Measurements from ENCODE around the gene TCN2. TPM values are rescaled to one million over a fixed set of nuclear protein-coding genes. Genes with fewer than 3 reads are reported as not detected.
"Not testable (repeated sequence)": the region's sequence is repeated elsewhere in the genome, so short reads cannot be mapped to it uniquely, and the experiment has no call there.

Gene TCN2
- total RNA-seq, 1 donor from 2014 or later = not detected

DNA sequence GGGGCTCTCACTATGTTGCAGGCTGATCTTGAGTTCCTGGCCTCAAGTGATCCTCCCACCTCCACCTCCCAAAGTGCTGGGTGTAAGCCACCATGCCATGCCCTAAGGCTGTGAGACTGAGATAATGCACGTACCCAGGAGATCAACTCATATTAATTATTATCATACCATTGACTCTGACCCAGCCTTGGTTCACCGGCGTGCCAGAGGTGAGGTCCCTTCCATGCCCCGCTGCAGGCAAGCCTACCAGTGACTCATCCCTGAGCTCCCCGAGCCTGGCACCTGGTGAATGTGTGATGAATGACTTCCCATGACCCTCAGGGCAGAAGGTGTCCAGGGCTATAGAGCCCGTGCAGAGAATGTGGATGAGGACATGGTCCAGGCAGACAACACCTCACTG, 44.6 kb upstream of the TCN2 start:
- Mint-ChIP-seq H3K4me3 (no peak overlapping the region), H3K4me1 (no peaks in the 10 kb centered on the region), H3K27ac (no peak overlapping the region), H3K9me3 (no peaks in the 10 kb centered on the region), H3K27me3 (peaks cover 2% of the 10 kb centered on the region), H3K36me3 (ENCODE audit: low read depth) (no peaks in the 10 kb centered on the region)
- POLR2A ChIA-PET = no interaction called here
- no peak for ATAC-seq (ENCODE audit: low read depth)
- intact Hi-C loops (cut with micrococcal nuclease) = no loop called here
- no peak for DNase-seq
- TF ChIP-seq, protein P1, sequence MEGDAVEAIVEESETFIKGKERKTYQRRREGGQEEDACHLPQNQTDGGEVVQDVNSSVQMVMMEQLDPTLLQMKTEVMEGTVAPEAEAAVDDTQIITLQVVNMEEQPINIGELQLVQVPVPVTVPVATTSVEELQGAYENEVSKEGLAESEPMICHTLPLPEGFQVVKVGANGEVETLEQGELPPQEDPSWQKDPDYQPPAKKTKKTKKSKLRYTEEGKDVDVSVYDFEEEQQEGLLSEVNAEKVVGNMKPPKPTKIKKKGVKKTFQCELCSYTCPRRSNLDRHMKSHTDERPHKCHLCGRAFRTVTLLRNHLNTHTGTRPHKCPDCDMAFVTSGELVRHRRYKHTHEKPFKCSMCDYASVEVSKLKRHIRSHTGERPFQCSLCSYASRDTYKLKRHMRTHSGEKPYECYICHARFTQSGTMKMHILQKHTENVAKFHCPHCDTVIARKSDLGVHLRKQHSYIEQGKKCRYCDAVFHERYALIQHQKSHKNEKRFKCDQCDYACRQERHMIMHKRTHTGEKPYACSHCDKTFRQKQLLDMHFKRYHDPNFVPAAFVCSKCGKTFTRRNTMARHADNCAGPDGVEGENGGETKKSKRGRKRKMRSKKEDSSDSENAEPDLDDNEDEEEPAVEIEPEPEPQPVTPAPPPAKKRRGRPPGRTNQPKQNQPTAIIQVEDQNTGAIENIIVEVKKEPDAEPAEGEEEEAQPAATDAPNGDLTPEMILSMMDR (IDR thresholded peaks at IDR 0.05) = no peak
- CTCF ChIA-PET = no interaction called here

DNA sequence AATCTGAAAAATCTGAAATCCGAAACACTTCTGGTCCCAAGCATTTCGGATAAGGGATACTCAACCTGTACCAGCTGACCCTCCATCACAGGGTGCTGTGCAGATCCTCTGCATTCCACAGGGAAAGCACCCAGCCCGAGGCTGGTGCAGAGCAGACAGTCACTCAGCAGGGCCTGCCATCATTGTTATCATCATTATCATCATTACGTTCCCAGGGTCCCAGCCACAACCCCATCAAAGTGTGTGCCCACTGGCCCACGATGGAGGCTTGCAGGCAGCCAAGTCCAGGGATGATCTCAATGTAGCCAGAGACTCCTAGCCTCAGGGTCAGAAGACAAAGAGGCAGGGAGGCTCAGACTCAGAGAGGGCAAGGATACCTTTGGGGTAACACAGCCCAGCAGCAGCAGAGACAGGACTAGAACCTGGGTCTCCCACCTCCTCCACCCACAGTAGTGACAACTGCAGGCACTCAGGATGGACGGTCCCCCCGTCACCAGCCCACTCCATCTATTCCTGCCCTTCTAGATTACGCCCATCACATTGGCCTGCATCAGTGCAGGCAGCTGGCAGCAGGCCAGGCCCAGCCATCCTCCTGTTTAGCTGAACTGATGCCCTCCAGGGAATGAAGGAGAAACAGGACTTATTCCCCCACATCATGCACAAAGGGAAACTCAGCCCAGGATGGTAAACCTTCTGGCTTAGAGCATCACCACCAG, 42.8 kb upstream of the TCN2 start:
- Mint-ChIP-seq H3K4me1 (no peaks in the 10 kb centered on the region), H3K27me3 (peaks cover 6% of the 10 kb centered on the region), H3K36me3 (ENCODE audit: low read depth) (no peaks in the 10 kb centered on the region), H3K27ac (no peak overlapping the region), H3K4me3 (no peak overlapping the region), H3K9me3 (no peaks in the 10 kb centered on the region)
- intact Hi-C loops (cut with micrococcal nuclease) = no loop called here
- ChIA-PET POLR2A (no interaction called here), CTCF (no interaction called here)
- TF ChIP-seq, protein P1 (IDR thresholded peaks at IDR 0.05) = no peak
- DNase-seq (no peak), ATAC-seq (ENCODE audit: low read depth) (no peak)

DNA sequence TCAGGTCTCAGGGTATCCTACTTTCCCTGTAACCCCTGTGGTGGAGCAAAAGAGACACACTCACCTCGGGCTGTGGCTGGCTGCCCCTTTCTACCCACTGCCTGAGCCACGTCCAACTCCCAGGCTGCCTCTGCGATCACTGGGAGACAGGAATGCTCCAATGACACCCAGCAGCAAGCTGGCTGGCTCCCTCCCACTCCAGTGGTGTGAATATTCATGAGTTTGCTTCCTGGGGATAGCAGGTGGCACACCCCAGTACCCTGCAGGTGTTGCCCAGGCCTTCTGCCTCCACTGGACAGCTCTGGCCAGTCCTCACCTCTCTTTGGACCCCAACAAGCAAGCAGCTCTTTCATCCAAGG, 42.2 kb upstream of the TCN2 start:
- ChIA-PET CTCF (no interaction called here), POLR2A (no interaction called here)
- DNase-seq = no peak
- no peak for ATAC-seq (ENCODE audit: low read depth)
- no peaks in the 10 kb centered on the region for H3K4me1 Mint-ChIP-seq
- no peaks in the 10 kb centered on the region for H3K36me3 Mint-ChIP-seq (ENCODE audit: low read depth)
- H3K27ac Mint-ChIP-seq = no peak overlapping the region
- no peak overlapping the region for H3K4me3 Mint-ChIP-seq
- peaks cover 6% of the 10 kb centered on the region for H3K27me3 Mint-ChIP-seq
- H3K9me3 Mint-ChIP-seq = no peaks in the 10 kb centered on the region
- TF ChIP-seq, protein P1 (IDR thresholded peaks at IDR 0.05) = no peak
- intact Hi-C loops (cut with micrococcal nuclease) = no loop called here

DNA sequence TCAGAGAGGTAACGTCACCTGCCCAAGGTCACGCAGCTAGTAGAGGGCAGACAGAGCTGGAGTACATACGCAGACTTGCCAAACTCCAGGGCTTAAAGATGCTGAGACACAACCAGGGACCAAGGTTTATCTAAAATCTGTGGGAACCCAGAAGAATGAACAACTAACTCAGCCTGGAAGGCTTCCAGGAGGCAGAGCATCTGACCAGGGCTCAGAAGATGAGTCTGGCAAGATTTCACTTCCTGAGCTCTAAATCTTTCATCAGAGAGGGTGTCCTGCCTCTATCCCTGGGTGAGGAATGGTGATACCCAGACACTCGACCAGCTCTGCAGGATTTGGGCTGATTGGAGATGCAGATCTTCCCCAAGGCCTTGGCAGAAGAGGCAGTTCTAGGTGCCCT, 41.6 kb upstream of the TCN2 start:
- intact Hi-C loops (cut with micrococcal nuclease) = no loop called here
- DNase-seq = no peak
- no peaks in the 10 kb centered on the region for H3K4me1 Mint-ChIP-seq

DNA sequence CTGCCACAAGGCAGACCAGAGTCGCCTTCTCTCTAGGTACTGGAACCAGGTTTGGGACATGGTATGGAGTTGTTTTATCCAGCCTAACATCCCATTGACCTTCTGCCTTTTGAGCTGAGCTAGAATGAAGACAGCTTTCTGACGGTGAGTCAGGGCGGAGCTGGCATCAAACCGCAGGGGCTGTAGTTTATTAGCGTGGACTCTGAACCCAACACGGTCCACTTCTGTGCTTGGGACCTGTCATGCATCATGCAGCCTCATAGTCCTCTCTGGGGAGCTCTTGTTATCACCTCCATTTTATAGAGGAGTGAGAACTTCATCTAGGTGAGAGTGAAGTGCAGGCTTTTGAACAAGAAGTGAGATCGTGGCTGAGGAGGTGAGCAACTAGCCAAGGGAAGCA, 40.8 kb upstream of the TCN2 start:
- no peak overlapping the region for H3K27ac Mint-ChIP-seq

More for the DNA sequence above, 41.6 kb upstream of the TCN2 start:
- ATAC-seq (ENCODE audit: low read depth) = no peak
- Mint-ChIP-seq H3K4me3 (no peak overlapping the region), H3K27ac (no peak overlapping the region), H3K27me3 (peaks cover 6% of the 10 kb centered on the region), H3K9me3 (no peaks in the 10 kb centered on the region), H3K36me3 (ENCODE audit: low read depth) (no peaks in the 10 kb centered on the region)
- TF ChIP-seq, protein P1 (IDR thresholded peaks at IDR 0.05) = no peak
- POLR2A ChIA-PET = interaction anchor here (0.6 kb wide), 1 partner anchor 52 kb away, joined by 3 read pairs; no protein-coding TSS in a partner anchor
- CTCF ChIA-PET = no interaction called here

DNA sequence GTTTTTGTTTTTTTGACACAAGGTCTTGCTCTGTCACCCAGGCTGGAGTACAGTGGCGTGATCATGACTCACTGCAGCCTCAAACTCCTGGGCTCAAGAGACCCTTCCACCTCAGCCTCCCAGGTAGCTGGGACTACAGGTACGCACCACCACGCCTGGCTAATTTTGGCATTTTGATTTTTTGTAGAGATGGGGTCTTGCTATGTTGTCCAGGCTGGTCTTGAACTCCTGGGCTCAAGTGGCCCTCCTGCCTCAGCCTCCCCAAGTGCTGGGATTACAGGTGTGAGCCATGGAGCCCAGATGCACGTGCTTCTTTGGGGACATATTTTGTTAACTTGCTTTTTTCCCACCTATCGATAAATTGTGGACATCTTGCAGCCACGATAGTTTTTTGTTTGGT, 39.7 kb upstream of the TCN2 start:
- H3K4me3 Mint-ChIP-seq; H3K27ac Mint-ChIP-seq; H3K9me3 Mint-ChIP-seq; H3K4me1 Mint-ChIP-seq; intact Hi-C loops (cut with micrococcal nuclease); DNase-seq; H3K36me3 Mint-ChIP-seq (ENCODE audit: low read depth); H3K27me3 Mint-ChIP-seq; CTCF ChIA-PET; ATAC-seq (ENCODE audit: low read depth): not testable (repeated sequence)
- POLR2A ChIA-PET = interaction anchor here (0.6 kb wide), 1 partner anchor 105 kb away, joined by 3 read pairs; no protein-coding TSS in a partner anchor

More for the DNA sequence above, 40.8 kb upstream of the TCN2 start:
- intact Hi-C loops (cut with micrococcal nuclease) = no loop called here
- no peaks in the 10 kb centered on the region for H3K36me3 Mint-ChIP-seq (ENCODE audit: low read depth)
- POLR2A ChIA-PET = interaction anchor here (0.6 kb wide), 1 partner anchor 52 kb away, joined by 3 read pairs; no protein-coding TSS in a partner anchor
- no peak for DNase-seq
- TF ChIP-seq, protein P1 (IDR thresholded peaks at IDR 0.05) = no peak
- H3K9me3 Mint-ChIP-seq = no peaks in the 10 kb centered on the region
- no peak overlapping the region for H3K4me3 Mint-ChIP-seq
- no peak for ATAC-seq (ENCODE audit: low read depth)
- CTCF ChIA-PET = no interaction called here
- no peaks in the 10 kb centered on the region for H3K4me1 Mint-ChIP-seq
- H3K27me3 Mint-ChIP-seq = peaks cover 6% of the 10 kb centered on the region
